WTC11 (cell line): ENCODE data around the gene JOSD1.

Experiments
- FOXJ3 ChIP-seq: sonication (generic); formaldehyde crosslinking; IDR thresholded peaks from 2 replicates; pipeline ENCODE4 v1.9.0; 2021; ENCODE audit warnings: missing genetic modification reagents, mild to moderate bottlenecking, borderline replicate concordance
- GABPB1 ChIP-seq: sonication (generic); formaldehyde crosslinking; IDR thresholded peaks from 2 replicates; pipeline ENCODE4 v1.8.1; 2023; ENCODE audit warnings: mild to moderate bottlenecking, missing genetic modification reagents
- JUN ChIP-seq: sonication (generic); formaldehyde crosslinking; IDR thresholded peaks from 2 replicates; pipeline ENCODE4 v1.8.0; 2023; ENCODE audit warnings: mild to moderate bottlenecking, missing genetic modification reagents
- KAT7 ChIP-seq: sonication (generic); formaldehyde crosslinking; IDR thresholded peaks from 2 replicates; pipeline ENCODE4 v1.8.1; 2023; ENCODE audit warnings: missing genetic modification reagents, mild to moderate bottlenecking, borderline replicate concordance
- ZNF512 ChIP-seq: sonication (generic); formaldehyde crosslinking; IDR thresholded peaks from 2 replicates; pipeline ENCODE4 v1.8.1; 2022; ENCODE audit warnings: missing genetic modification reagents, borderline replicate concordance
- TF ChIP-seq, protein P1 (sequence below): fragments of 200-600 bp; IDR thresholded peaks from 2 replicates; pipeline ENCODE4 v1.8.0; 2022; ENCODE audit warnings: antibody characterized with exemption

DNA sequence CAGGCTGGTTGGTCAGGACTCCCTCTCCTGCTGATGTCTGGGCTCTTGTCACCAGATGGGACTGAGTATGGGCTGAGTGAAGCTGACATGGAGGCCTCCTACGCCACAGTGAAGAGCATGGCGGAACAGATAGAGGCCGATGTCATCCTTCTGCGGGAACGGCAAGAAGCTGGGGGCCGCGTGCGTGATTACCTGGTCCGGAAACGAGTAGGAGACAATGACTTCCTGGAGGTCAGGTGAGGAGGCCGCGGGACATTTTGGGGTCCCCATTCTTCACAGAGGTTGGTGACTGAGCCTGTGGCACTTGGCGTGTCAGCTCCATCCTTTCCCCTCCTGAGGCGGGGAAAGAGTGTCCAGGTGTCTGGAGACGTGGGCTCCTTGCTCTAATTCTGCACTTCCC is 15.1 kb upstream of the JOSD1 start:
- TF ChIP-seq, protein P1, sequence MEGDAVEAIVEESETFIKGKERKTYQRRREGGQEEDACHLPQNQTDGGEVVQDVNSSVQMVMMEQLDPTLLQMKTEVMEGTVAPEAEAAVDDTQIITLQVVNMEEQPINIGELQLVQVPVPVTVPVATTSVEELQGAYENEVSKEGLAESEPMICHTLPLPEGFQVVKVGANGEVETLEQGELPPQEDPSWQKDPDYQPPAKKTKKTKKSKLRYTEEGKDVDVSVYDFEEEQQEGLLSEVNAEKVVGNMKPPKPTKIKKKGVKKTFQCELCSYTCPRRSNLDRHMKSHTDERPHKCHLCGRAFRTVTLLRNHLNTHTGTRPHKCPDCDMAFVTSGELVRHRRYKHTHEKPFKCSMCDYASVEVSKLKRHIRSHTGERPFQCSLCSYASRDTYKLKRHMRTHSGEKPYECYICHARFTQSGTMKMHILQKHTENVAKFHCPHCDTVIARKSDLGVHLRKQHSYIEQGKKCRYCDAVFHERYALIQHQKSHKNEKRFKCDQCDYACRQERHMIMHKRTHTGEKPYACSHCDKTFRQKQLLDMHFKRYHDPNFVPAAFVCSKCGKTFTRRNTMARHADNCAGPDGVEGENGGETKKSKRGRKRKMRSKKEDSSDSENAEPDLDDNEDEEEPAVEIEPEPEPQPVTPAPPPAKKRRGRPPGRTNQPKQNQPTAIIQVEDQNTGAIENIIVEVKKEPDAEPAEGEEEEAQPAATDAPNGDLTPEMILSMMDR: no peak
- TF ChIP-seq GABPB1 (CRISPR knock-in tag) (no peak), JUN (no peak), ZNF512 (no peak), FOXJ3 (CRISPR knock-in tag) (no peak), KAT7 (CRISPR knock-in tag) (no peak)
